Endodermal cell (in vitro differentiated cells): Measurements from ENCODE around the gene NAPSA. TPM values are rescaled to one million over a fixed set of nuclear protein-coding genes. Genes with fewer than 3 reads are reported as not detected.

Source experiments
- DNase-seq: peaks from one replicate; pipeline ENCODE4 v3.0.0-alpha.2; 2017
- H3K27ac ChIP-seq: 2 replicates; pipeline ENCODE4 v1.5.1; 2013; ENCODE audit warnings: mild to moderate bottlenecking, low read depth, low read length, moderate library complexity
- H3K27me3 ChIP-seq: 2 replicates; pipeline ENCODE4 v1.6.1; 2013; ENCODE audit warnings: mild to moderate bottlenecking, low read length, moderate library complexity; ENCODE audit not compliant: insufficient read depth, control insufficient read depth, poor library complexity, severe bottlenecking
- H3K36me3 ChIP-seq: 2 replicates; pipeline ENCODE4 v1.7.0; 2013; ENCODE audit warnings: mild to moderate bottlenecking, low read length, moderate library complexity; ENCODE audit not compliant: control insufficient read depth, insufficient read depth
- H3K4me1 ChIP-seq: one replicate; pipeline ENCODE4 v1.7.0; 2013; ENCODE audit warnings: low read length; ENCODE audit not compliant: control insufficient read depth, insufficient read depth
- H3K4me3 ChIP-seq: 2 replicates; pipeline ENCODE4 v1.5.1; 2013; ENCODE audit warnings: mild to moderate bottlenecking, low read length, moderate library complexity
- H3K9ac ChIP-seq: 2 replicates; pipeline ENCODE4 v1.6.1; 2013; ENCODE audit warnings: mild to moderate bottlenecking, low read length, moderate library complexity; ENCODE audit not compliant: poor library complexity, severe bottlenecking; ENCODE audit errors: extremely low read depth
- H3K9me3 ChIP-seq: 2 replicates; pipeline ENCODE4 v1.6.1; 2013; ENCODE audit warnings: mild to moderate bottlenecking, low read length, moderate library complexity; ENCODE audit not compliant: control insufficient read depth
- H3K27ac Mint-ChIP-seq: 2 replicates; pipeline ENCODE4 v1.8.0; 2020; ENCODE audit warnings: mixed read lengths
- H3K27me3 Mint-ChIP-seq: 2 replicates; pipeline ENCODE4 v1.8.0; 2021; ENCODE audit warnings: mild to moderate bottlenecking, mixed read lengths; ENCODE audit not compliant: insufficient read depth
- H3K36me3 Mint-ChIP-seq: 2 replicates; pipeline ENCODE4 v1.8.0; 2020; ENCODE audit warnings: low read depth, mixed read lengths
- H3K4me1 Mint-ChIP-seq: 2 replicates; pipeline ENCODE4 v1.8.0; 2020; ENCODE audit warnings: mixed read lengths
- H3K4me3 Mint-ChIP-seq: 2 replicates; pipeline ENCODE4 v1.8.0; 2020; ENCODE audit warnings: mild to moderate bottlenecking, moderate library complexity, mixed read lengths
- H3K9me3 Mint-ChIP-seq: 2 replicates; pipeline ENCODE4 v1.8.0; 2020; ENCODE audit warnings: mild to moderate bottlenecking, mixed read lengths
- CTCF ChIP-seq: fragments of 200-600 bp; sonication (generic); conservative IDR thresholded peaks from 2 replicates; pipeline ENCODE4 v1.5.0; 2021; ENCODE audit warnings: antibody characterized with exemption, mild to moderate bottlenecking
- WGBS, 2 experiments: methylation state at CpG; one replicate each; pipeline versions ENCODE4 v1.1.5 to v1.1.7; 2013; ENCODE audit warnings: missing lambda C conversion rate in 2 of 2, mixed read lengths in 1 of 2; ENCODE audit not compliant: insufficient coverage in 1 of 2, insufficient read length in 1 of 2; 5-methylcytosine and 5-hydroxymethylcytosine counted together
- total RNA-seq, 2 donors: library from RNA; stranded (reverse); fragmentation: NEBNext Ultra II Directional in 1 of 2; extraction: Animal tissue kit (Norgen Biotek cat#: 25700) in 1 of 2; gene quantifications; 2 replicates in 1 of 2; 3 replicates in 1 of 2; pipeline ENCODE4 v1.2.1, GENCODE V29; 2021

Gene NAPSA
- total RNA-seq, 2 donors from 2014 or later = 0.91 to 1.5 TPM

- Mint-ChIP-seq H3K27ac (no peak overlapping the region), H3K9me3 (peaks cover 25% of the 10 kb centered on the region), H3K4me3 (no peak overlapping the region), H3K4me1 (peaks cover 15% of the 10 kb centered on the region), H3K36me3 (peaks cover 45% of the 10 kb centered on the region), H3K27me3 (no peaks in the 10 kb centered on the region)
- Histone ChIP-seq H3K9ac (no peak overlapping the region), H3K27ac (no peak overlapping the region), H3K36me3 (peaks cover 34% of the 10 kb centered on the region), H3K27me3 (no peaks in the 10 kb centered on the region), H3K4me3 (no peak overlapping the region), H3K9me3 (peaks cover 12% of the 10 kb centered on the region), H3K4me1 (no peaks in the 10 kb centered on the region)
- 93 to 100% methylated on average over 8 of the region's 8 CpGs for WGBS, 2 experiments
- no peak for DNase-seq
- no peak for TF ChIP-seq CTCF
Observed at GRCh38 chr19:50387868-50388245, 22.4 kb upstream of the NAPSA start.

GRCh38 chr19:50387176-50387867 lies 21.9 kb upstream of the NAPSA start:
- 94% methylated on average over 11 to 21 of the region's 21 CpGs for WGBS, 2 experiments
- no peaks in the 10 kb centered on the region for H3K27me3 ChIP-seq
- peaks cover 29% of the 10 kb centered on the region for H3K36me3 ChIP-seq
- no peak overlapping the region for H3K9ac ChIP-seq
- no peak for DNase-seq
- H3K27ac ChIP-seq = no peak overlapping the region
- H3K9me3 ChIP-seq = peaks cover 7% of the 10 kb centered on the region
- Mint-ChIP-seq H3K4me1 (peaks cover 15% of the 10 kb centered on the region), H3K27me3 (no peaks in the 10 kb centered on the region), H3K27ac (no peak overlapping the region), H3K36me3 (peaks cover 40% of the 10 kb centered on the region), H3K9me3 (peaks cover 19% of the 10 kb centered on the region), H3K4me3 (no peak overlapping the region)
- no peaks in the 10 kb centered on the region for H3K4me1 ChIP-seq
- no peak overlapping the region for H3K4me3 ChIP-seq
- no peak for TF ChIP-seq CTCF

- 12 to 22% methylated on average over 20 to 26 of the region's 26 CpGs for WGBS, 2 experiments
Observed at GRCh38 chr19:50384685-50385535, 19.5 kb upstream of the NAPSA start.

More at GRCh38 chr19:50384685-50385535, 19.5 kb upstream of the NAPSA start:
- no peak for TF ChIP-seq CTCF
- Histone ChIP-seq H3K36me3 (peaks cover 28% of the 10 kb centered on the region), H3K9me3 (no peaks in the 10 kb centered on the region), H3K4me3 (peak overlapping the region; percentile 97), H3K4me1 (no peaks in the 10 kb centered on the region), H3K9ac (peak overlapping the region; percentile 74), H3K27me3 (no peaks in the 10 kb centered on the region), H3K27ac (peak overlapping the region; percentile 82)
- peaks cover 15% of the 10 kb centered on the region for H3K4me1 Mint-ChIP-seq
- no peak for DNase-seq
- H3K9me3 Mint-ChIP-seq = no peaks in the 10 kb centered on the region
- peak overlapping the region; percentile 98 for H3K27ac Mint-ChIP-seq
- no peaks in the 10 kb centered on the region for H3K27me3 Mint-ChIP-seq
- H3K36me3 Mint-ChIP-seq = peaks cover 34% of the 10 kb centered on the region
- H3K4me3 Mint-ChIP-seq = peak overlapping the region; percentile 90
